VCaP (cell line): ENCODE measurements around the gene UCK1.

Source experiments
- H3K27ac ChIP-seq: fragments of 450-650 bp; 2 replicates; pipeline ENCODE4 v1.5.1; 2017
- CTCF ChIP-seq: fragments of 450-650 bp; conservative IDR thresholded peaks from 2 replicates; pipeline ENCODE4 v1.5.1; 2017; ENCODE audit warnings: mild to moderate bottlenecking, moderate library complexity

The UCK1 gene

GRCh38 chr9:131546336-131547084 is 15.4 kb upstream of the UCK1 start:
- peak; percentile 26; the same call in 1 of the 2 replicates for TF ChIP-seq CTCF
- peak overlapping the region; percentile 97 for H3K27ac ChIP-seq

- peak overlapping the region; percentile 97 for H3K27ac ChIP-seq
- TF ChIP-seq CTCF: no peak
These were observed 14.8 kb upstream of the UCK1 start for GRCh38 chr9:131545786-131546335.

GRCh38 chr9:131545003-131545785 is 14.1 kb upstream of the UCK1 start, which contains the start of gene PRRT1B:
PRRT1B (plus strand) TSS chr9:131545523; CDS start chr9:131545616, 93 bp downstream.
- H3K27ac ChIP-seq: peak within 1 kb of the TSS; percentile 97
- no peak for TF ChIP-seq CTCF

- TF ChIP-seq CTCF: no peak
- peak overlapping the region; percentile 97; the same call in 1 of the 2 replicates for H3K27ac ChIP-seq
These were observed 12.1 kb upstream of the UCK1 start for GRCh38 chr9:131543141-131543540.

- TF ChIP-seq CTCF: no peak
These were observed 8.3 kb upstream of the UCK1 start for GRCh38 chr9:131539223-131539923.

GRCh38 chr9:131537946-131538345 is 6.9 kb upstream of the UCK1 start:
- TF ChIP-seq CTCF: no peak
- no peak overlapping the region for H3K27ac ChIP-seq

More at GRCh38 chr9:131539223-131539923, 8.3 kb upstream of the UCK1 start:
- no peak overlapping the region for H3K27ac ChIP-seq
